NK-92 (cell line): Measurements from ENCODE around the gene SGPL1.
"Not testable (repeated sequence)": the region's sequence is repeated elsewhere in the genome, so short reads cannot be mapped to it uniquely, and the experiment has no call there.

Source experiments
- DNase-seq: peaks from one replicate; lab custom pipeline; 2025; ENCODE audit not compliant: unreplicated experiment; lab: John Stamatoyannopoulos, UW

Gene SGPL1

GRCh38 chr10:70815504-70816219, at the start of gene SGPL1:
SGPL1 (plus strand) TSS chr10:70815948; CDS start chr10:70816854, 906 bp downstream.
- no peak for DNase-seq

- not testable (repeated sequence) for DNase-seq
Measured at GRCh38 chr10:70768026-70768685, 47.6 kb upstream of the SGPL1 start.

GRCh38 chr10:70769121-70769520, 46.6 kb upstream of the SGPL1 start:
- no peak for DNase-seq

- DNase-seq: no peak
Measured at GRCh38 chr10:70770001-70770400, 45.7 kb upstream of the SGPL1 start.

GRCh38 chr10:70770516-70770915, 45.2 kb upstream of the SGPL1 start:
- DNase-seq: not testable (repeated sequence)

GRCh38 chr10:70771311-70772194, 44.2 kb upstream of the SGPL1 start:
- DNase-seq: no peak

GRCh38 chr10:70772627-70773026, 43.1 kb upstream of the SGPL1 start:
- DNase-seq: no peak

GRCh38 chr10:70773461-70773860, 42.3 kb upstream of the SGPL1 start:
- DNase-seq: no peak

- DNase-seq: no peak
Measured at GRCh38 chr10:70773965-70774809, 41.6 kb upstream of the SGPL1 start.

- no peak for DNase-seq
Measured at GRCh38 chr10:70774810-70775678, 40.7 kb upstream of the SGPL1 start.

- DNase-seq: no peak
Measured at GRCh38 chr10:70775679-70776454, 39.9 kb upstream of the SGPL1 start.

- DNase-seq: no peak
Measured at GRCh38 chr10:70776455-70777005, 39.2 kb upstream of the SGPL1 start.

- no peak for DNase-seq
Measured at GRCh38 chr10:70777063-70777875, 38.5 kb upstream of the SGPL1 start.

GRCh38 chr10:70778267-70778924, 37.4 kb upstream of the SGPL1 start:
- no peak for DNase-seq

GRCh38 chr10:70779088-70779487, 36.7 kb upstream of the SGPL1 start:
- no peak for DNase-seq

GRCh38 chr10:70779511-70780369, 36.0 kb upstream of the SGPL1 start:
- DNase-seq: no peak
